A673 (cell line): ENCODE data around the gene GAB2. TPM values are rescaled to one million over a fixed set of nuclear protein-coding genes. Genes with fewer than 3 reads are reported as not detected.

Experiments
- BruUV-seq: library from RNA; stranded (reverse); fragments of 400-500 nt; replicated peaks from 2 replicates; lab custom pipeline; 2021; lab: Mats Ljungman, UMichigan
- CTCF ChIA-PET: fragments of 300-600 bp; sonication (Branson Sonifier 250); formaldehyde crosslinking; loops from one replicate; lab custom pipeline; 2022; ENCODE audit warnings: antibody characterized with exemption; lab: Charles Lee
- POLR2A ChIA-PET: fragments of 300-600 bp; sonication (Branson Sonifier 250); formaldehyde crosslinking; loops from one replicate; lab custom pipeline; 2022; ENCODE audit warnings: antibody characterized with exemption; ENCODE audit not compliant: low non-redundant PET; lab: Charles Lee
- DNase-seq: peaks from one replicate; pipeline ENCODE4 v3.0.0-alpha.2; 2015; ENCODE audit warnings: low spot score
- H3K27ac ChIP-seq: fragments of 200-600 bp; sonication (generic); 2 replicates; pipeline ENCODE4 v1.5.1; 2016; ENCODE audit warnings: mixed run types, low read depth, mild to moderate bottlenecking, mixed read lengths, antibody characterized with exemption, low read length; ENCODE audit not compliant: poor library complexity, severe bottlenecking
- H3K27me3 ChIP-seq: fragments of 200-600 bp; sonication (generic); replicated peaks from 2 replicates; pipeline ENCODE4 v1.6.1; 2017; ENCODE audit warnings: mixed run types, low read depth, mild to moderate bottlenecking, mixed read lengths, antibody characterized with exemption, low read length; ENCODE audit not compliant: insufficient read depth, poor library complexity
- H3K36me3 ChIP-seq: fragments of 200-600 bp; sonication (generic); 2 replicates; pipeline ENCODE4 v1.6.1; 2016; ENCODE audit warnings: mixed run types, mild to moderate bottlenecking, mixed read lengths, antibody characterized with exemption, low read length; ENCODE audit not compliant: insufficient read depth, poor library complexity, severe bottlenecking
- H3K4me1 ChIP-seq: fragments of 200-600 bp; sonication (generic); 2 replicates; pipeline ENCODE4 v1.6.1; 2017; ENCODE audit warnings: mixed run types, mild to moderate bottlenecking, mixed read lengths, antibody characterized with exemption, low read length; ENCODE audit not compliant: insufficient read depth, poor library complexity, severe bottlenecking
- H3K4me3 ChIP-seq: fragments of 200-600 bp; sonication (generic); 2 replicates; pipeline ENCODE4 v1.5.1; 2016; ENCODE audit warnings: low read depth, mixed run types, mild to moderate bottlenecking, mixed read lengths, low read length; ENCODE audit not compliant: poor library complexity, severe bottlenecking
- H3K9me3 ChIP-seq: fragments of 200-600 bp; sonication (generic); 2 replicates; pipeline ENCODE4 v1.6.1; 2016; ENCODE audit warnings: mixed run types, low read depth, mild to moderate bottlenecking, mixed read lengths, antibody characterized with exemption, low read length; ENCODE audit not compliant: poor library complexity, severe bottlenecking
- CTCF ChIP-seq: fragments of 300-800, 200-600 bp; sonication (generic); conservative IDR thresholded peaks from 2 replicates; pipeline ENCODE4 v1.5.1; 2017; ENCODE audit warnings: low read depth, mild to moderate bottlenecking, antibody characterized with exemption, low read length, moderate library complexity, mixed read lengths
- EZH2 ChIP-seq: fragments of 200-600 bp; sonication (generic); IDR thresholded peaks from 2 replicates; pipeline ENCODE4 v1.6.1; 2017; ENCODE audit warnings: borderline replicate concordance, low read depth, mild to moderate bottlenecking, mixed read lengths, antibody characterized with exemption, low read length; ENCODE audit not compliant: poor library complexity, severe bottlenecking
- intact Hi-C: fragments of 100-400 bp; cut with micrococcal nuclease; formaldehyde crosslinking; loops from one replicate; pipeline ENCODE4 v1.10.0; 2022; ENCODE audit not compliant: unreplicated experiment
- total RNA-seq: library from RNA; stranded (reverse); gene quantifications from 2 replicates; pipeline ENCODE4 v1.2.3, GENCODE V29; 2021

GAB2 gene
- total RNA-seq, 1 experiment from 2014 or later: 21.5 TPM

GRCh38 chr11:78377625-78378418 lies 39.8 kb downstream of the GAB2 start:
- intact Hi-C loops: no loop called here
- CTCF ChIA-PET: no interaction called here
- no TSS peak for BruUV-seq
- DNase-seq: no peak
- peaks cover 2% of the 10 kb centered on the region for H3K9me3 ChIP-seq
- H3K27ac ChIP-seq: no peak overlapping the region
- H3K36me3 ChIP-seq: no peaks in the 10 kb centered on the region
- no peak overlapping the region for H3K4me3 ChIP-seq
- peaks cover 45% of the 10 kb centered on the region for H3K4me1 ChIP-seq
- POLR2A ChIA-PET: interaction anchor here (0.7 kb wide), 1 partner anchor 26 kb away, joined by 5 read pairs; no protein-coding TSS in a partner anchor
- no peak for TF ChIP-seq EZH2
- TF ChIP-seq CTCF: no peak
- no peaks in the 10 kb centered on the region for H3K27me3 ChIP-seq

GRCh38 chr11:78376858-78377257 lies 40.8 kb downstream of the GAB2 start:
- Histone ChIP-seq H3K4me3 (no peak overlapping the region), H3K36me3 (no peaks in the 10 kb centered on the region), H3K27ac (no peak overlapping the region), H3K9me3 (peaks cover 2% of the 10 kb centered on the region), H3K27me3 (no peaks in the 10 kb centered on the region), H3K4me1 (peaks cover 48% of the 10 kb centered on the region)
- ChIA-PET POLR2A (interaction anchor here (0.7 kb wide), 1 partner anchor 25 kb away, joined by 5 read pairs; no protein-coding TSS in a partner anchor), CTCF (no interaction called here)
- TF ChIP-seq CTCF: no peak
- no peak for TF ChIP-seq EZH2
- DNase-seq: no peak
- intact Hi-C loops: no loop called here
- no TSS peak for BruUV-seq

DNA sequence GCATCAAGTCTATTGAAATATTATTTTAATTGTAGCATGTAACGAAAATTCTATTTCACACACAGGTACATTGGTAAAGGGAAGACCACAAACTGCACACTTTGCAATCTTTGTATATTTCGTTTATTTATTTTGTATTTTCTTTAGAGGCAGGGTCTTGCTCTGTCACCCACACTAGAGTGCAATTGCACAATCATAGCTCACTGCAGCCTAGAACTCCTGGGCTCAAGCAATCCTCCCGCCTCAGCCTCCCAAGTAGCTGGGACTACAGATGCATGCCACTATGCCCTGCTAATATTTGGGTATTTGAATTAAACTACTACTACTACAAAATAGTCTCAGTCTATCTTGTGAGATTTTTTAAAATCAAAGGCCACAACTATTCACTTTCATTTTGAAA lies 42.7 kb downstream of the GAB2 start:
- Histone ChIP-seq H3K27me3 (no peaks in the 10 kb centered on the region), H3K4me1 (peaks cover 43% of the 10 kb centered on the region), H3K4me3 (no peak overlapping the region), H3K9me3 (peaks cover 2% of the 10 kb centered on the region), H3K27ac (no peak overlapping the region), H3K36me3 (no peaks in the 10 kb centered on the region)
- no TSS peak for BruUV-seq
- intact Hi-C loops: no loop called here
- TF ChIP-seq CTCF (no peak), EZH2 (no peak)
- CTCF ChIA-PET: interaction anchor here (0.6 kb wide), 1 partner anchor 42 kb away, joined by 4 read pairs; no protein-coding TSS in a partner anchor
- POLR2A ChIA-PET: no interaction called here
- no peak for DNase-seq
